Body of pancreas (tissue), 4 donors: ENCODE data around the gene IL20RA.

Experiments used
- CTCF ChIP-seq, 7 experiments: fragments of 450-650 bp in 4 of 7; fragments of 200-600 bp in 3 of 7; sonication (generic) in 3 of 7; IDR thresholded peaks; one replicate each; pipeline ENCODE4 v1.5.1; 2016 to 2019; ENCODE audit warnings: antibody characterized with exemption in 7 of 7
- POLR2A ChIP-seq, 3 donors: fragments of 450-650 bp; IDR thresholded peaks; one replicate each; pipeline ENCODE4 v1.6.1; 2016; ENCODE audit warnings: antibody characterized with exemption in 3 of 3, mild to moderate bottlenecking in 2 of 3

GRCh38 chr6:136991646-136992045 lies 53.1 kb downstream of the IL20RA start:
- TF ChIP-seq CTCF (IDR thresholded peaks at IDR 0.05) (no peak), POLR2A (IDR thresholded peaks at IDR 0.05) (no peak)
